ENCODE measurements around the gene TECTA. TPM values are rescaled to one million over a fixed set of nuclear protein-coding genes. Genes with fewer than 3 reads are reported as not detected.

The TECTA gene
- total and polyA plus RNA-seq, 2 experiments from 2014 or later: 0.17 to 0.50 TPM

DNA sequence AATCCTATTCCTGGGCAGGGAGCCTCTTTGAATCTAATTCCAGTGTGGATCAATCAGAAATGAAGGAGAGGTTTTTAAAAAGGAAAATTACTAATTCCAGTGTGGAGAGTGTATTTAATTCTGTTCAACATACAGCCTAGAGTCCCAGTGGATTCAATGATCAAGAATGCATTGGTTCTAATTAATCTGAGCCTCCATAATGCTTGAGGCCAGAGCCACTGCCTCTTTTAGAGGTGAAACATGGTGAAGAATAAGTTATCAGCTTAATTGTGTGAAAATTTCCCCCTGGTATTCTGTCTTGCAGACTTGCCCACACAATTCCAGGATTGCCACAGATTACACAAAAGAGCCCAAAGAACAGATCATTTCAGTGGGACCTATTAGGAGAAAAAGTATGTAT lies 87.7 kb downstream of the TECTA start:
- Histone ChIP-seq H3K4me3 (no peak overlapping the region), H3K27ac (no peak overlapping the region), H3K36me3 (replicated peaks; ENCODE audit: insufficient read depth, low read depth) (no peaks in the 10 kb centered on the region), H3K9me3 (ENCODE audit: low read depth) (no peaks in the 10 kb centered on the region), H3K4me1 (ENCODE audit: insufficient read depth) (no peaks in the 10 kb centered on the region), H3K9me2 (replicated peaks; ENCODE audit: insufficient read depth) (no peaks in the 10 kb centered on the region), H3K79me2 (no peaks in the 10 kb centered on the region), H3K4me2 (no peak overlapping the region), H2AFZ (no peak overlapping the region), H4K20me1 (ENCODE audit: insufficient read depth, poor library complexity, severe bottlenecking) (no peaks in the 10 kb centered on the region), H3K27me3 (peaks cover 12% of the 10 kb centered on the region)
- DNase-seq (ENCODE audit: low spot score): no peak
- TF ChIP-seq EZH2phosphoT487 (IDR thresholded peaks at IDR 0.05; ENCODE audit: low read depth, severe bottlenecking, unreplicated experiment) (no peak), CTCF (IDR thresholded peaks at IDR 0.05; ENCODE audit: poor library complexity) (no peak), EZH2 (IDR thresholded peaks at IDR 0.05; ENCODE audit: borderline replicate concordance) (no peak)

DNA sequence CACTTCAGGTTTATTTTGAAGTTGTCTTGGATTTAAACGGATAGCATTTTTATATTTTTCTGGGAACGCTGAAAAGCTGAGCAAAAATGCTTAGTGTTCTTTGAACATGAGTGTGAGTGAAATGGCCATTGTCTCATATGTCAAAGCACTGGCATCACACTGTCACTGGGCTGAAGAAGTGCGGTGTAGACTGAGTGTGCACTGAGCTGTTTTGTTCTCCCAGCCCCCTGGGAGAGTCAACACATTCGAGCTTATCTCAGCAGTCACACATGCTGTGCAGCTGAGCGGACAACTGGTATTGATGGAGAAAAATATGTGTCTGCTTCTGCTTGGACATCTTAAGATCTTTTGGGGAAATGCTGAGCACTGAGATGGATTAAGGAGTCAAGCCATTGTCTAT lies 90.8 kb downstream of the TECTA start:
- H3K9me3 ChIP-seq (ENCODE audit: low read depth): no peaks in the 10 kb centered on the region
- no peak for TF ChIP-seq CTCF (IDR thresholded peaks at IDR 0.05; ENCODE audit: poor library complexity)
- no peak for TF ChIP-seq EZH2phosphoT487 (IDR thresholded peaks at IDR 0.05; ENCODE audit: low read depth, severe bottlenecking, unreplicated experiment)
- TF ChIP-seq EZH2 (IDR thresholded peaks at IDR 0.05; ENCODE audit: borderline replicate concordance): no peak
- H2AFZ ChIP-seq: no peak overlapping the region
- no peak overlapping the region for H3K27ac ChIP-seq
- H3K4me2 ChIP-seq: no peak overlapping the region
- H3K36me3 ChIP-seq (replicated peaks; ENCODE audit: insufficient read depth, low read depth): no peaks in the 10 kb centered on the region
- 65% methylated on average over 5 of the region's 5 CpGs for WGBS (ENCODE audit: low lambda C conversion rate, missing lambda C conversion rate)
- H3K4me1 ChIP-seq (ENCODE audit: insufficient read depth): no peaks in the 10 kb centered on the region
- H3K9me2 ChIP-seq (replicated peaks; ENCODE audit: insufficient read depth): no peaks in the 10 kb centered on the region
- DNase-seq (ENCODE audit: low spot score): no peak
- no peak overlapping the region for H3K4me3 ChIP-seq
- H3K27me3 ChIP-seq: peaks cover under 1% of the 10 kb centered on the region
- H4K20me1 ChIP-seq (ENCODE audit: insufficient read depth, poor library complexity, severe bottlenecking): no peaks in the 10 kb centered on the region
- H3K79me2 ChIP-seq: no peaks in the 10 kb centered on the region

- no peaks in the 10 kb centered on the region for H3K9me3 ChIP-seq (ENCODE audit: low read depth)
- no peak overlapping the region for H3K27ac ChIP-seq
- DNase-seq (ENCODE audit: low spot score): peak; percentile 80
- no peak overlapping the region for H2AFZ ChIP-seq
- H3K79me2 ChIP-seq: no peaks in the 10 kb centered on the region
- H3K27me3 ChIP-seq: no peaks in the 10 kb centered on the region
- H4K20me1 ChIP-seq (ENCODE audit: insufficient read depth, poor library complexity, severe bottlenecking): no peaks in the 10 kb centered on the region
- H3K9me2 ChIP-seq (replicated peaks; ENCODE audit: insufficient read depth): no peaks in the 10 kb centered on the region
- H3K4me3 ChIP-seq: no peak overlapping the region
- peaks cover 5% of the 10 kb centered on the region for H3K4me1 ChIP-seq (ENCODE audit: insufficient read depth)
- 28% methylated on average over 13 of the region's 13 CpGs for WGBS (ENCODE audit: low lambda C conversion rate, missing lambda C conversion rate)
- peak overlapping the region; percentile 67 for H3K4me2 ChIP-seq
- H3K36me3 ChIP-seq (replicated peaks; ENCODE audit: insufficient read depth, low read depth): no peaks in the 10 kb centered on the region
- TF ChIP-seq EZH2 (IDR thresholded peaks at IDR 0.05; ENCODE audit: borderline replicate concordance) (no peak), CTCF (IDR thresholded peaks at IDR 0.05; ENCODE audit: poor library complexity) (peak; percentile 80)
These were observed 93.9 kb downstream of the TECTA start for GRCh38 chr11:121194731-121195596.
